Thyroid gland (tissue), 4 donors: ENCODE measurements around the gene ZNF473.
A peak's percentile ranks its signal among the peaks of the same experiment; 100 is the strongest.

ENCODE experiments used
- POLR2A ChIP-seq, 2 donors: fragments of 450-650 bp; IDR thresholded peaks; one replicate each; pipeline ENCODE4 v1.6.1; 2017; ENCODE audit warnings: antibody characterized with exemption in 2 of 2, mild to moderate bottlenecking in 2 of 2, moderate library complexity in 1 of 2
- TF ChIP-seq, protein P1 (sequence below), 6 experiments: fragments of 200-600 bp in 3 of 6; fragments of 450-650 bp in 3 of 6; sonication (generic) in 3 of 6; IDR thresholded peaks; one replicate each; pipeline ENCODE4 v1.5.1; 2016 to 2019; ENCODE audit warnings: antibody characterized with exemption in 6 of 6, mild to moderate bottlenecking in 2 of 6, inconsistent platforms in 1 of 6, moderate library complexity in 1 of 6

GRCh38 chr19:50046649-50047503 is 21.1 kb downstream of the ZNF473 start:
- no peak for TF ChIP-seq POLR2A (IDR thresholded peaks at IDR 0.05)
- TF ChIP-seq, protein P1, sequence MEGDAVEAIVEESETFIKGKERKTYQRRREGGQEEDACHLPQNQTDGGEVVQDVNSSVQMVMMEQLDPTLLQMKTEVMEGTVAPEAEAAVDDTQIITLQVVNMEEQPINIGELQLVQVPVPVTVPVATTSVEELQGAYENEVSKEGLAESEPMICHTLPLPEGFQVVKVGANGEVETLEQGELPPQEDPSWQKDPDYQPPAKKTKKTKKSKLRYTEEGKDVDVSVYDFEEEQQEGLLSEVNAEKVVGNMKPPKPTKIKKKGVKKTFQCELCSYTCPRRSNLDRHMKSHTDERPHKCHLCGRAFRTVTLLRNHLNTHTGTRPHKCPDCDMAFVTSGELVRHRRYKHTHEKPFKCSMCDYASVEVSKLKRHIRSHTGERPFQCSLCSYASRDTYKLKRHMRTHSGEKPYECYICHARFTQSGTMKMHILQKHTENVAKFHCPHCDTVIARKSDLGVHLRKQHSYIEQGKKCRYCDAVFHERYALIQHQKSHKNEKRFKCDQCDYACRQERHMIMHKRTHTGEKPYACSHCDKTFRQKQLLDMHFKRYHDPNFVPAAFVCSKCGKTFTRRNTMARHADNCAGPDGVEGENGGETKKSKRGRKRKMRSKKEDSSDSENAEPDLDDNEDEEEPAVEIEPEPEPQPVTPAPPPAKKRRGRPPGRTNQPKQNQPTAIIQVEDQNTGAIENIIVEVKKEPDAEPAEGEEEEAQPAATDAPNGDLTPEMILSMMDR (IDR thresholded peaks at IDR 0.05) = peak; percentile 61 to 92 (median 89)
